Mononuclear cell (primary cell): ENCODE data around the gene TGFBRAP1. TPM values are rescaled to one million over a fixed set of nuclear protein-coding genes. Genes with fewer than 3 reads are reported as not detected.

Experiments used
- H3K27me3 ChIP-seq: 2 replicates; pipeline ENCODE4 v1.6.0; 2011; ENCODE audit warnings: low read length, control low read depth; ENCODE audit not compliant: insufficient read depth
- H3K4me1 ChIP-seq: 2 replicates; pipeline ENCODE4 v1.5.1; 2011; ENCODE audit warnings: mild to moderate bottlenecking, low read length, control low read depth; ENCODE audit not compliant: insufficient read depth
- H3K4me3 ChIP-seq: 2 replicates; pipeline ENCODE4 v1.5.1; 2011; ENCODE audit warnings: mild to moderate bottlenecking, low read length, moderate library complexity
- H3K9me3 ChIP-seq: 2 replicates; pipeline ENCODE4 v1.5.1; 2011; ENCODE audit warnings: low read depth, mild to moderate bottlenecking, control low read depth, low read length
- total RNA-seq: library from RNA; depleted of rRNA; stranded (reverse); fragments of >200 nt; gene quantifications from one replicate; pipeline ENCODE4 v1.2.3, GENCODE V29; 2012

TGFBRAP1 gene
- total RNA-seq, 1 donor, result 21.5 TPM

- H3K27me3 ChIP-seq, result no peaks in the 10 kb centered on the region
- no peak overlapping the region for H3K4me3 ChIP-seq
- no peaks in the 10 kb centered on the region for H3K4me1 ChIP-seq
- H3K9me3 ChIP-seq, result no peaks in the 10 kb centered on the region
Measured at GRCh38 chr2:105220604-105221003, 108.9 kb downstream of the TGFBRAP1 start.

DNA sequence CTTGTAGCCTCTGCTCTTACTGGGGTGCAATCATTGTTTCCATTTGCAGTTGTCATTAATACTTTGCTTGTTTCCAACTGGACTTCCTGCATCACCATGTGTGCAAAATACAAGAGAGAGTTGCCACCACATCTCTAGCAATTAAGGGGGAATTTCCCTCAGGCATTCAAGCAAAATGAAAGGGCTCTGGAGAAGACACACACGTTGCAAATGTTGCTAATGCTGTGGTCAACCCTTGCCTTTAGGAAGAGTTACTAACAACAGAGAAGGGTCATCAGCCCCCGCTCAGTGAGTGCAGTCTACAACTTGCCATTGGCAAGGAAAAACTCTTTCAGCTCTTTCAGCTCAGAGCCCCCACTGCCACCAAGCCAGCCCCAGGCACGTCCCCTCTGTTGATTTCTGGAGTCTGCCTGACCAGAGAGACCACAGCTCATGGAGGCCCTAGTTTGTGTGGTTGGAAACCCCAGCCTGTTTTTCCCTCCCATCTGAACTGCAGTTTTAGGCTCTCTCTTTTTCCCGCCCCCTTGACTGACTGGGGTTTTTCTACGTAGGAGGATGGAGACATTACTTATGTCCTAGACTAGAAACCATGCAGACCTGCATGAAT is 113.8 kb downstream of the TGFBRAP1 start:
- Histone ChIP-seq H3K4me1 (no peaks in the 10 kb centered on the region), H3K27me3 (no peaks in the 10 kb centered on the region), H3K4me3 (no peak overlapping the region), H3K9me3 (no peaks in the 10 kb centered on the region)

Other genes with a start within 250 kb of the TGFBRAP1 start
- not detected for gene GPR45, start 88.0 kb downstream of the TGFBRAP1 start, total RNA-seq
- 23.2 TPM for gene C2orf49, start 7.8 kb upstream of the TGFBRAP1 start, total RNA-seq
- gene FHL2, start 69.3 kb upstream of the TGFBRAP1 start, total RNA-seq, result 2.2 TPM